ENCODE data around the gene DLGAP1. TPM values are rescaled to one million over a fixed set of nuclear protein-coding genes. Genes with fewer than 3 reads are reported as not detected.

Gene DLGAP1
- total and polyA plus RNA-seq, 2 of the 13 experiments (the other 11 are each of a cell fraction or from before 2014, with no cell fraction given), result 0.01 TPM; not detected in 1

- TF ChIP-seq, protein P1, sequence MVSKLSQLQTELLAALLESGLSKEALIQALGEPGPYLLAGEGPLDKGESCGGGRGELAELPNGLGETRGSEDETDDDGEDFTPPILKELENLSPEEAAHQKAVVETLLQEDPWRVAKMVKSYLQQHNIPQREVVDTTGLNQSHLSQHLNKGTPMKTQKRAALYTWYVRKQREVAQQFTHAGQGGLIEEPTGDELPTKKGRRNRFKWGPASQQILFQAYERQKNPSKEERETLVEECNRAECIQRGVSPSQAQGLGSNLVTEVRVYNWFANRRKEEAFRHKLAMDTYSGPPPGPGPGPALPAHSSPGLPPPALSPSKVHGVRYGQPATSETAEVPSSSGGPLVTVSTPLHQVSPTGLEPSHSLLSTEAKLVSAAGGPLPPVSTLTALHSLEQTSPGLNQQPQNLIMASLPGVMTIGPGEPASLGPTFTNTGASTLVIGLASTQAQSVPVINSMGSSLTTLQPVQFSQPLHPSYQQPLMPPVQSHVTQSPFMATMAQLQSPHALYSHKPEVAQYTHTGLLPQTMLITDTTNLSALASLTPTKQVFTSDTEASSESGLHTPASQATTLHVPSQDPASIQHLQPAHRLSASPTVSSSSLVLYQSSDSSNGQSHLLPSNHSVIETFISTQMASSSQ (IDR thresholded peaks at IDR 0.05; ENCODE audit: low read depth), result no peak
- TF ChIP-seq, protein P1 (CRISPR knock-in tag; IDR thresholded peaks at IDR 0.05; ENCODE audit: borderline replicate concordance), result no peak
- TF ChIP-seq SMC3 (IDR thresholded peaks at IDR 0.05; ENCODE audit: low read length), result no peak
- TF ChIP-seq MED8 (CRISPR knock-in tag; IDR thresholded peaks at IDR 0.05; ENCODE audit: insufficient replicate concordance), result no peak
- TF ChIP-seq ZNF20 (CRISPR knock-in tag; IDR thresholded peaks at IDR 0.05), result no peak
- no peak for TF ChIP-seq THAP9 (CRISPR knock-in tag; IDR thresholded peaks at IDR 0.05; ENCODE audit: borderline replicate concordance)
- TF ChIP-seq TFDP1 (CRISPR knock-in tag; IDR thresholded peaks at IDR 0.05; ENCODE audit: borderline replicate concordance), result no peak
- TF ChIP-seq, protein P2, sequence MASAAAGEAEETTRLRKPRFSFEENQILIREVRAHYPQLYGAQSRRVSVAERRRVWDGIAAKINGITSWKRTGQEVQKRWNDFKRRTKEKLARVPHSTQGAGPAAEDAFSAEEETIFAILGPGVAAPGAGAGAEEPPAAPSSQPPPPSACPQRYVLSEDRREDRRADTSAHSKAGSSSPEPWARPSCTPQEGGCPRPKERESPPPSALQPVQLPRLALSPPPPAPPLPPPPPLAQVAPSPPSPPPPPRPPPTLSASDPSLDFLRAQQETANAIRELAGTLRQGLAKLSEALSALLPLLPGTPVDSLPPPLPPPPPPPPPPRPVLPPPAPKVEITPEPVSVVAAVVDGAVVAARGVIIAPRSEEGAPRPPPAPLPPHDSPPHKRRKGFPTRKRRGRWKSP (CRISPR knock-in tag; IDR thresholded peaks at IDR 0.05), result no peak
- TF ChIP-seq ZNF782 (CRISPR knock-in tag; IDR thresholded peaks at IDR 0.05; ENCODE audit: borderline replicate concordance), result no peak
- TF ChIP-seq FOXK2 (IDR thresholded peaks at IDR 0.05), result no peak
- TF ChIP-seq CTCF (CRISPR knock-in tag; IDR thresholded peaks at IDR 0.05), result no peak
- TF ChIP-seq RORA (CRISPR knock-in tag; IDR thresholded peaks at IDR 0.05), result no peak
- no peak for TF ChIP-seq FOXA3 (CRISPR knock-in tag; IDR thresholded peaks at IDR 0.05)
Observed at GRCh38 chr18:3845161-3845560, 609.9 kb downstream of the DLGAP1 start (continued).

Data from HepG2 (cell line).